Aorta (tissue), 5 donors: ENCODE measurements around the gene OR6K6. TPM values are rescaled to one million over a fixed set of nuclear protein-coding genes. Genes with fewer than 3 reads are reported as not detected.

Experiments used
- ATAC-seq: fragments of 200-7000 bp; cut with Tn5 transposase; one replicate; pipeline ENCODE4 v1.9.1; 2022; ENCODE audit warnings: moderate library complexity; ENCODE audit not compliant: low FRiP score
- DNase-seq, 2 donors: peaks; one replicate each; pipeline ENCODE4 v3.0.0-alpha.2; 2020
- H3K27ac ChIP-seq, 2 donors: one replicate each; pipeline ENCODE4 v1.5.1; 2013; ENCODE audit warnings: low read length in 2 of 2, mild to moderate bottlenecking in 2 of 2, moderate library complexity in 2 of 2, control low read depth in 1 of 2, inconsistent platforms in 1 of 2, low read depth in 1 of 2
- H3K27me3 ChIP-seq, 2 donors: one replicate each; pipeline ENCODE4 v1.6.1; 2013; ENCODE audit warnings: control low read depth in 1 of 2, low read length in 1 of 2, mild to moderate bottlenecking in 1 of 2, moderate library complexity in 1 of 2; ENCODE audit not compliant: insufficient read depth in 2 of 2, control insufficient read depth in 1 of 2
- H3K36me3 ChIP-seq, 2 donors: one replicate each; pipeline ENCODE4 v1.6.1; 2013; ENCODE audit warnings: control low read depth in 1 of 2, low read length in 1 of 2, mild to moderate bottlenecking in 1 of 2; ENCODE audit not compliant: insufficient read depth in 2 of 2, control insufficient read depth in 1 of 2
- H3K4me1 ChIP-seq, 2 donors: one replicate each; pipeline ENCODE4 v1.6.1; 2013; ENCODE audit warnings: low read length in 2 of 2, control low read depth in 1 of 2, mild to moderate bottlenecking in 1 of 2, moderate library complexity in 1 of 2; ENCODE audit not compliant: insufficient read depth in 2 of 2, control insufficient read depth in 1 of 2
- H3K4me3 ChIP-seq, 2 donors: one replicate each; pipeline ENCODE4 v1.5.1; 2013; ENCODE audit warnings: low read length in 2 of 2, control low read depth in 1 of 2, mild to moderate bottlenecking in 1 of 2
- H3K9me3 ChIP-seq: one replicate; pipeline ENCODE4 v1.6.1; 2013; ENCODE audit warnings: mild to moderate bottlenecking, low read length; ENCODE audit not compliant: control insufficient read depth
- WGBS, 2 donors: extraction: QIAGEN DNeasy Blood & Tissue Kit; methylation state at CpG; one replicate each; pipeline ENCODE4 v1.1.7; 2013; 5-methylcytosine and 5-hydroxymethylcytosine counted together
- intact Hi-C, 2 donors: fragments of 100-400 bp; cut with DNase I; formaldehyde crosslinking; loops; one replicate each; pipeline versions ENCODE4 v1.14.2 to v1.15.0; 2022
- long read RNA-seq, 2 donors: library from polyadenylated mRNA; unstranded; transcript quantifications; one replicate each; pipeline ENCODE4 v2.0.0, GENCODE V29; 2020 to 2021
- polyA plus RNA-seq, 2 donors: library from polyadenylated mRNA; stranded (reverse); fragments of 200-250 nt; gene quantifications; one replicate each; pipeline ENCODE4 v1.2.3, GENCODE V29; 2013
- total RNA-seq, 2 donors: library from RNA; stranded (reverse); fragmentation: NEBNext Ultra II Directional; extraction: Animal tissue kit (Norgen Biotek cat#: 25700); gene quantifications; one replicate each; pipeline ENCODE4 v1.2.1, GENCODE V29; 2021
- donor health status: healthy with polysubstance abuse.
- donor health status: Bipolar disorder and iron deficiency.
- donor health status: DM: no; HTN: no; CAD: no.
- donor health status: DM: no; HTN: no; CAD: no.
- donor health status: DM: yes; HTN: yes; CAD: no.

Gene OR6K6
- total RNA-seq (not detected), polyA plus RNA-seq (under 1 TPM in 1 of 2 donors, not detected in 1; 0.50 TPM)
- long read RNA-seq, donor 1: 0 reads
- long read RNA-seq, donor 2: 0 reads

GRCh38 chr1:158754420-158754819 lies at the start of gene OR6K6:
Gene OR6K6 (plus strand): TSS chr1:158754720. CDS start chr1:158754888, 168 bp downstream.
- intact Hi-C loops: no loop called here
- H3K4me3 ChIP-seq: no peak within 1 kb of the TSS
- no peak for DNase-seq
- 80% methylated on average over 2 of the region's 2 CpGs for whole genome bisulfite sequencing, 2 donors
- no peaks in the 10 kb centered on the region for H3K4me1 ChIP-seq
- H3K27me3 ChIP-seq: no peaks in the 10 kb centered on the region
- no peaks in the 10 kb centered on the region for H3K36me3 ChIP-seq
- H3K27ac ChIP-seq: no peak within 1 kb of the TSS
- H3K9me3 ChIP-seq: peaks cover 2% of the 10 kb centered on the region
- no peak for ATAC-seq

GRCh38 chr1:158706096-158706495 lies 48.4 kb upstream of the OR6K6 start:
- Histone ChIP-seq H3K27ac (no peak overlapping the region), H3K36me3 (no peaks in the 10 kb centered on the region), H3K9me3 (no peaks in the 10 kb centered on the region), H3K27me3 (no peaks in the 10 kb centered on the region), H3K4me3 (no peak overlapping the region), H3K4me1 (no peaks in the 10 kb centered on the region)
- 62 to 72% methylated on average over 2 of the region's 2 CpGs for WGBS, 2 donors
- no peak for DNase-seq
- ATAC-seq: no peak
- intact Hi-C loops: no loop called here

- ATAC-seq: no peak
- Histone ChIP-seq H3K27me3 (peaks cover 0 to 1% of the 10 kb centered on the region in 2 donors), H3K4me3 (no peak overlapping the region), H3K4me1 (no peaks in the 10 kb centered on the region), H3K9me3 (no peaks in the 10 kb centered on the region), H3K27ac (no peak overlapping the region), H3K36me3 (no peaks in the 10 kb centered on the region)
- intact Hi-C loops: no loop called here
- WGBS, 2 donors: 53 to 58% methylated on average over 4 of the region's 4 CpGs
- no peak for DNase-seq
Measured at GRCh38 chr1:158711098-158711497, 43.4 kb upstream of the OR6K6 start.

GRCh38 chr1:158714754-158715153 lies 39.8 kb upstream of the OR6K6 start:
- H3K36me3 ChIP-seq: no peaks in the 10 kb centered on the region
- DNase-seq (no peak), ATAC-seq (no peak)
- H3K9me3 ChIP-seq: no peaks in the 10 kb centered on the region
- peaks cover 0 to 1% of the 10 kb centered on the region in 2 donors for H3K27me3 ChIP-seq
- 26 to 32% methylated on average over 1 of the region's 1 CpG for WGBS, 2 donors
- intact Hi-C loops: no loop called here
- H3K27ac ChIP-seq: no peak overlapping the region
- no peak overlapping the region for H3K4me3 ChIP-seq
- no peaks in the 10 kb centered on the region for H3K4me1 ChIP-seq

GRCh38 chr1:158716335-158716734 lies 38.2 kb upstream of the OR6K6 start:
- Histone ChIP-seq H3K9me3 (no peaks in the 10 kb centered on the region), H3K27ac (no peak overlapping the region), H3K27me3 (peaks cover 0 to 1% of the 10 kb centered on the region in 2 donors), H3K4me1 (no peaks in the 10 kb centered on the region), H3K36me3 (no peaks in the 10 kb centered on the region), H3K4me3 (no peak overlapping the region)
- ATAC-seq (no peak), DNase-seq (no peak)
- intact Hi-C loops: no loop called here
- 79 to 83% methylated on average over 1 of the region's 1 CpG for WGBS, 2 donors

GRCh38 chr1:158717344-158717743 lies 37.2 kb upstream of the OR6K6 start:
- Histone ChIP-seq H3K4me3 (no peak overlapping the region), H3K36me3 (no peaks in the 10 kb centered on the region), H3K4me1 (no peaks in the 10 kb centered on the region), H3K27me3 (peaks cover 0 to 1% of the 10 kb centered on the region in 2 donors), H3K9me3 (no peaks in the 10 kb centered on the region), H3K27ac (no peak overlapping the region)
- no peak for ATAC-seq
- intact Hi-C loops: no loop called here
- no peak for DNase-seq
- 78 to 80% methylated on average over 6 of the region's 6 CpGs for WGBS, 2 donors

GRCh38 chr1:158719664-158720063 lies 34.9 kb upstream of the OR6K6 start:
- 59% methylated on average over 3 of the region's 3 CpGs for WGBS, 2 donors
- Histone ChIP-seq H3K27ac (no peak overlapping the region), H3K27me3 (no peaks in the 10 kb centered on the region), H3K4me1 (no peaks in the 10 kb centered on the region), H3K36me3 (no peaks in the 10 kb centered on the region), H3K9me3 (no peaks in the 10 kb centered on the region), H3K4me3 (no peak overlapping the region)
- DNase-seq (no peak), ATAC-seq (no peak)
- intact Hi-C loops: no loop called here

- H3K36me3 ChIP-seq: no peaks in the 10 kb centered on the region
- no peak for DNase-seq
- WGBS, 2 donors: 70 to 75% methylated on average over 2 of the region's 2 CpGs
- intact Hi-C loops: no loop called here
- H3K4me3 ChIP-seq: no peak within 1 kb of the TSS
- H3K27me3 ChIP-seq: no peaks in the 10 kb centered on the region
- no peak for ATAC-seq
- H3K27ac ChIP-seq: no peak within 1 kb of the TSS
- no peaks in the 10 kb centered on the region for H3K4me1 ChIP-seq
- H3K9me3 ChIP-seq: no peaks in the 10 kb centered on the region
Measured at GRCh38 chr1:158720620-158721019, 33.9 kb upstream of the OR6K6 start, which contains the start of gene OR6K3. Gene OR6K3 (minus strand): TSS chr1:158720720. CDS start chr1:158718115, 2,605 bp downstream.

- H3K9me3 ChIP-seq: no peaks in the 10 kb centered on the region
- WGBS, 2 donors: 92 to 93% methylated on average over 5 of the region's 5 CpGs
- no peaks in the 10 kb centered on the region for H3K36me3 ChIP-seq
- no peaks in the 10 kb centered on the region for H3K4me1 ChIP-seq
- intact Hi-C loops: no loop called here
- no peak for ATAC-seq
- DNase-seq: no peak
- no peaks in the 10 kb centered on the region for H3K27me3 ChIP-seq
- H3K27ac ChIP-seq: no peak overlapping the region
- no peak overlapping the region for H3K4me3 ChIP-seq
Measured at GRCh38 chr1:158724442-158724841, 30.1 kb upstream of the OR6K6 start.
